Activated CD8-positive, alpha-beta T cell treated with anti-CD3 and anti-CD28 coated beads for 36 hours (primary cell): Measurements from ENCODE around the gene RPL10A. TPM values are rescaled to one million over a fixed set of nuclear protein-coding genes. Genes with fewer than 3 reads are reported as not detected.

ENCODE experiments used
- ATAC-seq: fragments of 200-7000 bp; cut with Tn5 transposase; one replicate; pipeline ENCODE4 v1.10.0; 2021; ENCODE audit warnings: mild to moderate bottlenecking, moderate library complexity
- CTCF ChIA-PET: fragments of 350-600 bp; sonication (Branson Sonifier 250); formaldehyde crosslinking; loops from one replicate; lab custom pipeline; 2021; ENCODE audit warnings: antibody characterized with exemption; lab: Charles Lee
- POLR2A ChIA-PET: fragments of 350-600 bp; sonication (Branson Sonifier 250); formaldehyde crosslinking; loops from one replicate; lab custom pipeline; 2021; ENCODE audit warnings: antibody characterized with exemption; lab: Charles Lee
- DNase-seq: peaks from one replicate; pipeline ENCODE4 v3.0.0-alpha.2; 2020
- H3K27ac Mint-ChIP-seq: one replicate; pipeline ENCODE4 v1.8.0; 2021; ENCODE audit warnings: mild to moderate bottlenecking, mixed read lengths
- H3K27me3 Mint-ChIP-seq: one replicate; pipeline ENCODE4 v1.8.0; 2021; ENCODE audit warnings: mixed read lengths
- H3K36me3 Mint-ChIP-seq: one replicate; pipeline ENCODE4 v1.8.0; 2021; ENCODE audit warnings: low read depth, mixed read lengths
- H3K4me1 Mint-ChIP-seq: one replicate; pipeline ENCODE4 v1.8.0; 2021; ENCODE audit warnings: low read depth, mixed read lengths
- H3K4me3 Mint-ChIP-seq: one replicate; pipeline ENCODE4 v1.8.0; 2021; ENCODE audit warnings: mild to moderate bottlenecking, moderate library complexity, mixed read lengths
- H3K9me3 Mint-ChIP-seq: one replicate; pipeline ENCODE4 v1.8.0; 2021; ENCODE audit warnings: mixed read lengths
- intact Hi-C: fragments of 100-400 bp; cut with micrococcal nuclease; formaldehyde crosslinking; loops from one replicate; pipeline ENCODE4 v1.10.0; 2022
- total RNA-seq, 2 experiments: library from RNA; stranded (reverse); gene quantifications; one replicate each; pipeline ENCODE4 v1.2.3, GENCODE V29; 2021
- TF ChIP-seq, protein P1 (sequence below): fragments of 200-600 bp; IDR thresholded peaks from one replicate; pipeline ENCODE4 v1.8.0; 2022; ENCODE audit warnings: antibody characterized with exemption, mild to moderate bottlenecking

Gene RPL10A
- total RNA-seq, 2 experiments from 2014 or later: 2,322 to 2,393 TPM

DNA sequence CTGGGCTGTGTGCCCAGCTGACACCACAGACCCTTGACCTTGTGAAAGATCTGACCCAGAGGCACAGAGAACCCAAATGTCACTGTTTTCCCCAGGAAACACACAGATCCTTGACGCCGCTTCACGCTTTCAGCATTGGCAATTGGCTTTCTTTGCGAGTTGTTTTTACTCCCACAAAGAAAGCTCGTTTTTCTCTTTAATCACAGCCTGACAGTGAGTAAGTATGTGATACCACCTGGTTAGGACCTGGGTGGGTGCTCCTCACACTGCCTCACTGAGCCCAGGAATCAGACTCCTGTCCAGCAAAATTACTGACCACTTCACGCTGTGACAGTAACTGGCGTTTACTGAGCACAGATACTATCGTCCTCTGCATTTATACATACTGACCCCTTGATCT, 13.0 kb downstream of the RPL10A start:
- ChIA-PET POLR2A (interaction anchor here (1.5 to 24.5 kb wide), 2 partner anchors 10 to 14 kb away, joined by 5 to 327 read pairs; partner anchors contain the start of gene RPL10A), CTCF (interaction anchor here (0.9 to 1.7 kb wide), 5 partner anchors 12 to 187 kb away, joined by 3 to 6 read pairs (median 3); partner anchors contain the start of genes PPARD and TEAD3)
- ATAC-seq: no peak
- Mint-ChIP-seq H3K36me3 (no peaks in the 10 kb centered on the region), H3K9me3 (no peaks in the 10 kb centered on the region), H3K27me3 (no peaks in the 10 kb centered on the region), H3K4me3 (no peak overlapping the region), H3K27ac (no peak overlapping the region), H3K4me1 (no peaks in the 10 kb centered on the region)
- TF ChIP-seq, protein P1, sequence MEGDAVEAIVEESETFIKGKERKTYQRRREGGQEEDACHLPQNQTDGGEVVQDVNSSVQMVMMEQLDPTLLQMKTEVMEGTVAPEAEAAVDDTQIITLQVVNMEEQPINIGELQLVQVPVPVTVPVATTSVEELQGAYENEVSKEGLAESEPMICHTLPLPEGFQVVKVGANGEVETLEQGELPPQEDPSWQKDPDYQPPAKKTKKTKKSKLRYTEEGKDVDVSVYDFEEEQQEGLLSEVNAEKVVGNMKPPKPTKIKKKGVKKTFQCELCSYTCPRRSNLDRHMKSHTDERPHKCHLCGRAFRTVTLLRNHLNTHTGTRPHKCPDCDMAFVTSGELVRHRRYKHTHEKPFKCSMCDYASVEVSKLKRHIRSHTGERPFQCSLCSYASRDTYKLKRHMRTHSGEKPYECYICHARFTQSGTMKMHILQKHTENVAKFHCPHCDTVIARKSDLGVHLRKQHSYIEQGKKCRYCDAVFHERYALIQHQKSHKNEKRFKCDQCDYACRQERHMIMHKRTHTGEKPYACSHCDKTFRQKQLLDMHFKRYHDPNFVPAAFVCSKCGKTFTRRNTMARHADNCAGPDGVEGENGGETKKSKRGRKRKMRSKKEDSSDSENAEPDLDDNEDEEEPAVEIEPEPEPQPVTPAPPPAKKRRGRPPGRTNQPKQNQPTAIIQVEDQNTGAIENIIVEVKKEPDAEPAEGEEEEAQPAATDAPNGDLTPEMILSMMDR: no peak
- intact Hi-C loops: no loop called here
- DNase-seq: no peak

DNA sequence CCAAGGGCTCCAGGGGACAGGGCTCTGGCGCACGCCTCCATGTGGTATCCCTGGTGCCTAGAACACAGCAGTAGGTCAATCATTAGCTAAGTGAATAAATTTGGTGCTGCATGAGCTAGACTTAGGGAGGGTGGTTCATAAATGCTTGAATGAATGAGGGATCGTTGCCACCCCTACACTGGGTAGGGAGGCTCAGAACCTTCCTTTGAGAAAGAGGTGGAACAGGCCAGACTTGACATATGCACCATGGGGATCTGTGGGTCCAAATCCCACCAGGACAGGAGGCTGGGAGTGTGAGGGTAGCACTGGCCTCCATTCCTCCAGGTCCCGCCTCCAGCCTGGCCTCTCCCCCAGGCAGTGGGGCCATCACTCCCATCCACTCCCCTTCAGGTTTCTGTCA, 14.9 kb downstream of the RPL10A start:
- ATAC-seq (no peak), DNase-seq (no peak)
- Mint-ChIP-seq H3K4me1 (peaks cover 6% of the 10 kb centered on the region), H3K9me3 (no peaks in the 10 kb centered on the region), H3K27ac (no peak overlapping the region), H3K4me3 (no peak overlapping the region), H3K36me3 (no peaks in the 10 kb centered on the region), H3K27me3 (no peaks in the 10 kb centered on the region)
- ChIA-PET CTCF (interaction anchor here (1.7 kb wide), 1 partner anchor 10 kb away, joined by 5 read pairs; no protein-coding TSS in a partner anchor), POLR2A (interaction anchor here (2.0 to 24.5 kb wide), 2 partner anchors 11 to 13 kb away, joined by 5 to 327 read pairs; partner anchors contain the start of gene RPL10A)
- intact Hi-C loops: no loop called here
- TF ChIP-seq, protein P1: no peak

DNA sequence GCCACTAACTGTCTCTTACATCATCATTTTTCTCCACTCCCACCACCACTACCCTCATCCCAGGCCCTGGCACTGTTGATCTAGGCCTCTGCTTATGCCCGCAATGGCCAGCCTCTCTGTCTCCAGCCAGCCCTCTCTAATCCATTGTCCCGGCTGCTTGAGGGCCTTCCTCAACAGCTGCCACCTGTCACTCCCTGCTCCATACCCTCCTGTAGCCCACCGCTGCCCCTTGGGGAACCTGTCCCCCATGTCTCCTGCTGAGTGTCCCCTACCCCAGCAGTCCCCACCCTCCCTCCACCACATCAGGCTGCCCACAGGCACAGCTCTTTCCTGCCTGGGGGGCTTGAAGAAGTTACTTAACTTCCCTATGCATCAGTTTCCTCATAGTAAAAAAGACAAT, 15.3 kb downstream of the RPL10A start:
- no peaks in the 10 kb centered on the region for H3K9me3 Mint-ChIP-seq
- no peaks in the 10 kb centered on the region for H3K27me3 Mint-ChIP-seq
- H3K4me3 Mint-ChIP-seq: no peak overlapping the region
- TF ChIP-seq, protein P1: no peak
- no peak for ATAC-seq
- peaks cover 8% of the 10 kb centered on the region for H3K4me1 Mint-ChIP-seq
- no peak for DNase-seq
- POLR2A ChIA-PET: interaction anchor here (2.0 to 24.5 kb wide), 2 partner anchors 12 to 13 kb away, joined by 5 to 327 read pairs; partner anchors contain the start of gene RPL10A
- no peaks in the 10 kb centered on the region for H3K36me3 Mint-ChIP-seq
- intact Hi-C loops: no loop called here
- H3K27ac Mint-ChIP-seq: no peak overlapping the region
- CTCF ChIA-PET: interaction anchor here (1.7 kb wide), 1 partner anchor 10 kb away, joined by 5 read pairs; no protein-coding TSS in a partner anchor

DNA sequence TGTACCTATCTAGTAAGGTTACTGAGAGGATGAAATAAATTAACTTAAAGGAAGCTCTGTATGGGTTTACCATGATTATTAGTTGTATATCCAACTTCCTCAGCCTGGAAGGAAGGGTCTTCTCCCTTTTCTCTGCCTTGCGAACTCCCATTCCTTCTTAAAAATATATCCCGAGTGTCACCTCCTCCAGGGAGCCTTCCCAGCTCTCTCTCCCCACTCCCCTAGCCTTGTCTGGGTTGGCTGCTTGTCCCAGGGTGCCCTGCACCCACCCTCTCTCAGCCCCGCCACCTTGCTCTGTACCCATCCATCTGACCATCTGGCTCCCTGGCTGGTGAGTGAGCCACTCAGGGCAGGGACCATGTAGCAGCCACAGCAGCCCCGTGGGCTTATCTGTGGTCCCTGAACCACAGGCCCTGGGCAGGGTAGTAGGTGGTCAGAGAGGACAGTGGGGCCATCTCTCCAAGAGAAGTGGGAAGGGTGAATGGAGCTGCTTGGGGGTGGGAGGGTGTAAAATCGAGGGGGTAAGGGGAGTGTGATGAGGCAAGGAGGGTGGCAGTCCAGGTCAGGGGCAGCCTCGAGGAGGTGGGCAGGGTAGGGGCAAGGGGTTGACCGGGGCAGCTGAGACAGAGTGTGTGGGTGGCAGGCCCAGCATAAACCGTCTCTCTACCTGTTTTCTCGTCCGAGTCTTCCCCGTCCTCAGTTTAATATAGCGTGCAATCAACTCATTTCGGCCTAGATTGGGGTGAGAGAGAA, 15.9 kb downstream of the RPL10A start:
- H3K27ac Mint-ChIP-seq: no peak overlapping the region
- POLR2A ChIA-PET: interaction anchor here (0.6 to 24.5 kb wide), 3 partner anchors 12 to 13 kb away, joined by 4 to 327 read pairs (median 5); partner anchors contain the start of genes RPL10A and TEAD3
- DNase-seq (no peak), ATAC-seq (no peak)
- no peak overlapping the region for H3K4me3 Mint-ChIP-seq
- intact Hi-C loops: no loop called here
- TF ChIP-seq, protein P1: no peak
- no peaks in the 10 kb centered on the region for H3K36me3 Mint-ChIP-seq
- H3K27me3 Mint-ChIP-seq: no peaks in the 10 kb centered on the region
- H3K4me1 Mint-ChIP-seq: peaks cover 8% of the 10 kb centered on the region
- no peaks in the 10 kb centered on the region for H3K9me3 Mint-ChIP-seq
- CTCF ChIA-PET: interaction anchor here (1.1 to 1.7 kb wide), 2 partner anchors 11 to 38 kb away, joined by 3 to 5 read pairs; no protein-coding TSS in a partner anchor
